PC-9 (cell line): ENCODE data around the gene FPGS. TPM values are rescaled to one million over a fixed set of nuclear protein-coding genes. Genes with fewer than 3 reads are reported as not detected.

ENCODE experiments used
- BruUV-seq: library from RNA; stranded (reverse); fragments of 400-500 nt; replicated peaks from 2 replicates; lab custom pipeline; 2021; lab: Mats Ljungman, UMichigan
- CTCF ChIA-PET: fragments of 300-600 bp; sonication (Branson Sonifier 250); formaldehyde crosslinking; loops from one replicate; lab custom pipeline; 2022; ENCODE audit warnings: antibody characterized with exemption; lab: Charles Lee
- POLR2A ChIA-PET: fragments of 300-600 bp; sonication (Branson Sonifier 250); formaldehyde crosslinking; loops from one replicate; lab custom pipeline; 2022; ENCODE audit warnings: antibody characterized with exemption; ENCODE audit not compliant: unreplicated experiment; lab: Charles Lee
- DNase-seq, 2 experiments: peaks; one replicate each; pipeline versions ENCODE4 v3.0.0 to v3.0.0-alpha.2; 2015 to 2022; ENCODE audit warnings: mixed read lengths in 1 of 2
- H2AFZ ChIP-seq: fragments of 200-600 bp; sonication (generic); 2 replicates; pipeline ENCODE4 v1.8.1; 2017; ENCODE audit warnings: antibody characterized with exemption
- H3F3A ChIP-seq: fragments of 200-600 bp; sonication (generic); 2 replicates; pipeline ENCODE4 v1.8.1; 2017; ENCODE audit warnings: antibody characterized with exemption, mild to moderate bottlenecking, low read depth; ENCODE audit not compliant: insufficient read depth
- H3K27ac ChIP-seq: fragments of 200-600 bp; sonication (generic); 2 replicates; pipeline ENCODE4 v1.6.1; 2016; ENCODE audit warnings: mixed run types
- H3K27me3 ChIP-seq: fragments of 200-600 bp; sonication (generic); 2 replicates; pipeline ENCODE4 v1.6.1; 2016; ENCODE audit warnings: low read depth, mixed run types; ENCODE audit not compliant: insufficient read depth
- H3K36me3 ChIP-seq: fragments of 200-600 bp; sonication (generic); 2 replicates; pipeline ENCODE4 v1.6.1; 2016; ENCODE audit warnings: low read depth, mixed run types
- H3K4me1 ChIP-seq: fragments of 200-600 bp; sonication (generic); replicated peaks from 2 replicates; pipeline ENCODE4 v1.6.1; 2016; ENCODE audit warnings: mixed run types; ENCODE audit not compliant: insufficient read depth
- H3K4me2 ChIP-seq: fragments of 200-600 bp; sonication (generic); 2 replicates; pipeline ENCODE4 v1.6.1; 2017; ENCODE audit warnings: mixed run types
- H3K4me3 ChIP-seq: fragments of 200-600 bp; sonication (generic); 2 replicates; pipeline ENCODE4 v1.6.1; 2016; ENCODE audit warnings: mixed run types
- H3K79me2 ChIP-seq: fragments of 200-600 bp; sonication (generic); 2 replicates; pipeline ENCODE4 v1.6.1; 2017; ENCODE audit warnings: low read depth, mixed run types
- H3K9me2 ChIP-seq: fragments of 200-600 bp; sonication (generic); 2 replicates; pipeline ENCODE4 v1.8.1; 2017; ENCODE audit warnings: mild to moderate bottlenecking; ENCODE audit not compliant: insufficient read depth
- H3K9me3 ChIP-seq: fragments of 200-600 bp; sonication (generic); 2 replicates; pipeline ENCODE4 v1.8.1; 2016; ENCODE audit warnings: low read depth; ENCODE audit not compliant: insufficient read depth
- H4K20me1 ChIP-seq: fragments of 200-600 bp; sonication (generic); 2 replicates; pipeline ENCODE4 v1.8.1; 2017; ENCODE audit not compliant: insufficient read depth
- CTCF ChIP-seq: fragments of 200-600 bp; sonication (generic); conservative IDR thresholded peaks from 2 replicates; pipeline ENCODE4 v1.6.1; 2017; ENCODE audit warnings: mixed run types, antibody characterized with exemption, mild to moderate bottlenecking, moderate library complexity
- EZH2 ChIP-seq: fragments of 200-600 bp; sonication (generic); IDR thresholded peaks from 2 replicates; pipeline ENCODE4 v1.8.0; 2017; ENCODE audit warnings: antibody characterized with exemption, low read depth
- intact Hi-C: fragments of 100-400 bp; cut with micrococcal nuclease; formaldehyde crosslinking; loops from one replicate; pipeline ENCODE4 v1.10.0; 2022; ENCODE audit not compliant: unreplicated experiment
- microRNA-seq: library from miRNA; unstranded; fragments of <30 nt; microRNA quantifications from one replicate; pipeline ENCODE4 v1.2.0, GENCODE V29; 2021; ENCODE audit warnings: borderline number of aligned reads, borderline replicate concordance
- total RNA-seq: library from RNA; stranded (reverse); gene quantifications from 2 replicates; pipeline ENCODE4 v1.2.3, GENCODE V29; 2021

FPGS gene
- total RNA-seq, 1 experiment from 2014 or later = 152 TPM

DNA sequence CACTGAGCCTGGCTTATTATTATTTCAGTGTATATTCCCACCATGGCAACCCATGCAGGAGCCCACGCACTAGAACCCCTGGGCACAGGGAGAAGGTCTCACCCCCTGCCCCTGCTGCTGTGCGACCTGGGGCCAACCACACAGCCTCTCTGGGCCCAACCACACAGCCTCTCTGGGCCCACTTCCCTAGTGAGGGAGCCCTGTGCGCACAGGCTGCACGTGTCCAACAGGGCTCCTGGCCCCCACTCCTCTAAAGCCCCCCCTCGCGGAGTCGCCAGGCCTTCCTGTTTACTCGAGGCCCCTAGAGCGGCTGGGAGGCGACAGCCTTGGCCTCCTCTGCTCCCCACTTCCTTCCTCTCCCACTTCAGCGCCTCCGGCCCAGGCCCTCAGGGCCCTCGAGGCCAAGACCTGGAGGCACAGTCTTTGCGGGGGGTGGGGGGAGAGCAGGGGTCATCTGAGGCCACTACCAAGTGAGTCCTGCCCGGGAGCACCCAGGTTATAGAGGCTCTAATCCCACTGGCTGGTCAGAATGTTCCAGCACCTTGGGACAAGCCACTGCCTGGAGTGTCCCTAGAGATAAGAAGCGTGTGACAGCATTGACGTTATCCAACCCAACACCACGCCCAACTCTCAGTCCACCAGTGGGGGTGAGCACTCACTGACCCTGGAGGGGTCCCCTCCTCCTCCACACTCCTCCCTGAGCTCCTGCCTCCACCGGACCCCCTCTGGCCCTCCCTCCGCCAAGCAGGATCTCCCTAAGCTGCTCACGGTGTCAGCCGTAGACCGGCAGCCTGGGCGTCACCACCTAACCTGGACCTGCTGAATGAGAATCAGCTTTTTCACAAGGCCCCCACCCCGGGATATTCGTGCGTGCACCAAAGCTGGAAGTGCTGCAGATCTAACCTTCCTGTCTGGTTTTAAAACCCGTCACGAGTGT, 59.7 kb downstream of the FPGS start:
- TF ChIP-seq CTCF (no peak), EZH2 (no peak)
- POLR2A ChIA-PET = interaction anchor here (0.5 to 0.6 kb wide), 2 partner anchors 77 to 750 kb away, joined by 3 to 7 read pairs; partner anchors contain the start of gene CDK9
- no peak overlapping the region for H3K27ac ChIP-seq
- H3K4me1 ChIP-seq = no peaks in the 10 kb centered on the region
- H3K9me3 ChIP-seq = no peaks in the 10 kb centered on the region
- intact Hi-C loops = no loop called here
- H3K4me2 ChIP-seq = no peak overlapping the region
- H3K4me3 ChIP-seq = no peak overlapping the region
- no peaks in the 10 kb centered on the region for H3K36me3 ChIP-seq
- no peaks in the 10 kb centered on the region for H3K9me2 ChIP-seq
- H2AFZ ChIP-seq = no peak overlapping the region
- BruUV-seq = no TSS peak
- no peaks in the 10 kb centered on the region for H3K27me3 ChIP-seq
- no peak for DNase-seq
- H3F3A ChIP-seq = peaks cover 7% of the 10 kb centered on the region; the same call in 1 of the 2 replicates
- no peaks in the 10 kb centered on the region for H4K20me1 ChIP-seq
- no peaks in the 10 kb centered on the region for H3K79me2 ChIP-seq
- CTCF ChIA-PET = no interaction called here

DNA sequence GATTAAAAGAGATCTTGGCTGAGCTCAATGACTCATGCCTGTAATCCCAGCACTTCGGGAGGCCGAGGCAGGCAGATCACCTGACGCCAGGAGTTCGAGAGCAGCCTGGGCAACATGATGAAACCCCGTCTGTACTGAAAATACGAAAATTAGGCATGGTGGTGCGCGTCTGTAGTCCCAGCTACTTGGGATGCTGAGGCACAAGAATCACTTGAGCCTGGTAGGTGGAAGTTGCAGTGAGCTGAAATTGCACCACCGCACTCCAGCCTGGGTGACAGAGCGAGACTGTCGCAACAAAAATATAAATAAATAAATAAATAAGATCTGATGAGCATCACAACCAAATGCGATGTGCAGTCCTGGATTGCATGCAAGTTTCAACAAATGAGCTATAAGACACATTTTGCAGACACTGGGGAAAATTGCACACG, 60.5 kb downstream of the FPGS start:
- H3K4me3 ChIP-seq = no peak overlapping the region
- H3F3A ChIP-seq = peaks cover 7% of the 10 kb centered on the region; the same call in 1 of the 2 replicates
- H3K4me1 ChIP-seq = no peaks in the 10 kb centered on the region
- BruUV-seq = no TSS peak
- no peaks in the 10 kb centered on the region for H4K20me1 ChIP-seq
- no peak for DNase-seq
- H3K27me3 ChIP-seq = no peaks in the 10 kb centered on the region
- H2AFZ ChIP-seq = no peak overlapping the region
- ChIA-PET POLR2A (interaction anchor here (0.5 to 0.6 kb wide), 2 partner anchors 78 to 751 kb away, joined by 3 to 7 read pairs; partner anchors contain the start of gene CDK9), CTCF (no interaction called here)
- intact Hi-C loops = no loop called here
- H3K27ac ChIP-seq = no peak overlapping the region
- no peak for TF ChIP-seq EZH2
- no peak for TF ChIP-seq CTCF
- no peaks in the 10 kb centered on the region for H3K9me3 ChIP-seq
- H3K4me2 ChIP-seq = no peak overlapping the region
- no peaks in the 10 kb centered on the region for H3K9me2 ChIP-seq
- H3K79me2 ChIP-seq = no peaks in the 10 kb centered on the region
- H3K36me3 ChIP-seq = no peaks in the 10 kb centered on the region

Small RNA genes lying within 50 kb of the gene (microRNA-seq; reads per million reads assigned to microRNA genes)
- gene MIR2861 (not detected), gene MIR3960 (2.0 reads per million)

Other genes with a start within 250 kb of the FPGS start
- gene STXBP1, start 190.6 kb upstream of the FPGS start, total RNA-seq = 35.1 and 44.0 TPM in 2 replicates
- 0.65 and 0.68 TPM in 2 replicates for gene CFAP157, start 95.9 kb upstream of the FPGS start, total RNA-seq
- 22.4 and 32.9 TPM in 2 replicates for gene PTRH1, start 87.2 kb upstream of the FPGS start, total RNA-seq
- gene TTC16, start 86.8 kb upstream of the FPGS start, total RNA-seq = 0.26 and 0.40 TPM in 2 replicates
- gene TOR2A, start 67.6 kb upstream of the FPGS start, total RNA-seq = 16.4 and 19.7 TPM in 2 replicates
- gene SH2D3C, start 24.2 kb upstream of the FPGS start, total RNA-seq = 0.75 and 0.79 TPM in 2 replicates
- gene CDK9, start 16.8 kb upstream of the FPGS start, total RNA-seq = 92.5 and 93.8 TPM in 2 replicates
- 18.4 and 23.1 TPM in 2 replicates for gene ENG, start 51.8 kb downstream of the FPGS start, total RNA-seq
- gene AK1, start 74.8 kb downstream of the FPGS start, total RNA-seq = 84.5 and 86.8 TPM in 2 replicates
- gene ST6GALNAC6, start 96.7 kb downstream of the FPGS start, total RNA-seq = 23.3 and 27.6 TPM in 2 replicates
- 28.3 and 44.3 TPM in 2 replicates for gene ST6GALNAC4, start 114.2 kb downstream of the FPGS start, total RNA-seq
- gene PIP5KL1, start 127.9 kb downstream of the FPGS start, total RNA-seq = 21.9 and 22.5 TPM in 2 replicates
- 65.5 and 79.4 TPM in 2 replicates for gene DPM2, start 135.0 kb downstream of the FPGS start, total RNA-seq
- 176 and 208 TPM in 2 replicates for gene EEIG1, start 178.1 kb downstream of the FPGS start, total RNA-seq